ENCODE measurements around the gene HOMER2.

Gene HOMER2

DNA sequence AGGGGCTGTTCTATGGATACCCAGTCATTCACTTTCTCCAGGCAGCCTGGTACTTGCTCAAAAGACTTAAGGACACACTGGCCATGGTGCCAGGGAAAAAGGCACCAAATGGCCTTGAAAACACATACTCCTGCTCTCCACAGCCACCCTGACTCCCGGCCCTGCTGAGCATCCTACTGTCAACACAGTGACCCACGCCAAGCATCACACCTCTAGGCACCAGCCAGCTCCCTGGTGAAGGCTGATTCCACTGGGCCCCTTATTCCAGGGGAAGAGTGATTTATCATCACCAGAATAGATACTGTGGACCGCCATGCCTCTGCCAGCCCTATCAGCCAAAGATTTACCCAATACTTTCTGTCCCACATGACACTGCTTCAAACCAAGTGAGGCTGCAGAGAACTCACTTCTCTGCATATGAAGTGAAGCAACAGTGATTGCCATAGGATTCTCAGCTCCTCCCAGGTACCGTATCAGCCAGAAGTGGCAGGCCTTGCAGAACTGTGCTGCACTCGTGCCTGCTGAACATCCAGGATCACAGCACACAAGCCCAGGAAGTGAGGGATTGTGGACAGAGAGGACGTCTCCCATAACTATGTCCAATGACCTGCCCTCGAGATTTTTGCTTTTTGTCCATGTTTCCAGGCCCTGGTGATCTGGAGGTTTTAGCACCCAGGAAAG, 79.4 kb downstream of the HOMER2 start (continued):
- TF ChIP-seq, protein P1, sequence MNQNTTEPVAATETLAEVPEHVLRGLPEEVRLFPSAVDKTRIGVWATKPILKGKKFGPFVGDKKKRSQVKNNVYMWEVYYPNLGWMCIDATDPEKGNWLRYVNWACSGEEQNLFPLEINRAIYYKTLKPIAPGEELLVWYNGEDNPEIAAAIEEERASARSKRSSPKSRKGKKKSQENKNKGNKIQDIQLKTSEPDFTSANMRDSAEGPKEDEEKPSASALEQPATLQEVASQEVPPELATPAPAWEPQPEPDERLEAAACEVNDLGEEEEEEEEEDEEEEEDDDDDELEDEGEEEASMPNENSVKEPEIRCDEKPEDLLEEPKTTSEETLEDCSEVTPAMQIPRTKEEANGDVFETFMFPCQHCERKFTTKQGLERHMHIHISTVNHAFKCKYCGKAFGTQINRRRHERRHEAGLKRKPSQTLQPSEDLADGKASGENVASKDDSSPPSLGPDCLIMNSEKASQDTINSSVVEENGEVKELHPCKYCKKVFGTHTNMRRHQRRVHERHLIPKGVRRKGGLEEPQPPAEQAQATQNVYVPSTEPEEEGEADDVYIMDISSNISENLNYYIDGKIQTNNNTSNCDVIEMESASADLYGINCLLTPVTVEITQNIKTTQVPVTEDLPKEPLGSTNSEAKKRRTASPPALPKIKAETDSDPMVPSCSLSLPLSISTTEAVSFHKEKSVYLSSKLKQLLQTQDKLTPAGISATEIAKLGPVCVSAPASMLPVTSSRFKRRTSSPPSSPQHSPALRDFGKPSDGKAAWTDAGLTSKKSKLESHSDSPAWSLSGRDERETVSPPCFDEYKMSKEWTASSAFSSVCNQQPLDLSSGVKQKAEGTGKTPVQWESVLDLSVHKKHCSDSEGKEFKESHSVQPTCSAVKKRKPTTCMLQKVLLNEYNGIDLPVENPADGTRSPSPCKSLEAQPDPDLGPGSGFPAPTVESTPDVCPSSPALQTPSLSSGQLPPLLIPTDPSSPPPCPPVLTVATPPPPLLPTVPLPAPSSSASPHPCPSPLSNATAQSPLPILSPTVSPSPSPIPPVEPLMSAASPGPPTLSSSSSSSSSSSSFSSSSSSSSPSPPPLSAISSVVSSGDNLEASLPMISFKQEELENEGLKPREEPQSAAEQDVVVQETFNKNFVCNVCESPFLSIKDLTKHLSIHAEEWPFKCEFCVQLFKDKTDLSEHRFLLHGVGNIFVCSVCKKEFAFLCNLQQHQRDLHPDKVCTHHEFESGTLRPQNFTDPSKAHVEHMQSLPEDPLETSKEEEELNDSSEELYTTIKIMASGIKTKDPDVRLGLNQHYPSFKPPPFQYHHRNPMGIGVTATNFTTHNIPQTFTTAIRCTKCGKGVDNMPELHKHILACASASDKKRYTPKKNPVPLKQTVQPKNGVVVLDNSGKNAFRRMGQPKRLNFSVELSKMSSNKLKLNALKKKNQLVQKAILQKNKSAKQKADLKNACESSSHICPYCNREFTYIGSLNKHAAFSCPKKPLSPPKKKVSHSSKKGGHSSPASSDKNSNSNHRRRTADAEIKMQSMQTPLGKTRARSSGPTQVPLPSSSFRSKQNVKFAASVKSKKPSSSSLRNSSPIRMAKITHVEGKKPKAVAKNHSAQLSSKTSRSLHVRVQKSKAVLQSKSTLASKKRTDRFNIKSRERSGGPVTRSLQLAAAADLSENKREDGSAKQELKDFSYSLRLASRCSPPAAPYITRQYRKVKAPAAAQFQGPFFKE (tag by site-specific recombination; IDR thresholded peaks at IDR 0.05; ENCODE audit: borderline replicate concordance), result no peak
- TF ChIP-seq ELK4 (IDR thresholded peaks at IDR 0.05; ENCODE audit: borderline replicate concordance, low read depth, low read length), result no peak
- TF ChIP-seq ZNF169 (tag by site-specific recombination; IDR thresholded peaks at IDR 0.05), result no peak
- no peak for TF ChIP-seq SP3 (tag by site-specific recombination; IDR thresholded peaks at IDR 0.05)
- TF ChIP-seq, protein P2, sequence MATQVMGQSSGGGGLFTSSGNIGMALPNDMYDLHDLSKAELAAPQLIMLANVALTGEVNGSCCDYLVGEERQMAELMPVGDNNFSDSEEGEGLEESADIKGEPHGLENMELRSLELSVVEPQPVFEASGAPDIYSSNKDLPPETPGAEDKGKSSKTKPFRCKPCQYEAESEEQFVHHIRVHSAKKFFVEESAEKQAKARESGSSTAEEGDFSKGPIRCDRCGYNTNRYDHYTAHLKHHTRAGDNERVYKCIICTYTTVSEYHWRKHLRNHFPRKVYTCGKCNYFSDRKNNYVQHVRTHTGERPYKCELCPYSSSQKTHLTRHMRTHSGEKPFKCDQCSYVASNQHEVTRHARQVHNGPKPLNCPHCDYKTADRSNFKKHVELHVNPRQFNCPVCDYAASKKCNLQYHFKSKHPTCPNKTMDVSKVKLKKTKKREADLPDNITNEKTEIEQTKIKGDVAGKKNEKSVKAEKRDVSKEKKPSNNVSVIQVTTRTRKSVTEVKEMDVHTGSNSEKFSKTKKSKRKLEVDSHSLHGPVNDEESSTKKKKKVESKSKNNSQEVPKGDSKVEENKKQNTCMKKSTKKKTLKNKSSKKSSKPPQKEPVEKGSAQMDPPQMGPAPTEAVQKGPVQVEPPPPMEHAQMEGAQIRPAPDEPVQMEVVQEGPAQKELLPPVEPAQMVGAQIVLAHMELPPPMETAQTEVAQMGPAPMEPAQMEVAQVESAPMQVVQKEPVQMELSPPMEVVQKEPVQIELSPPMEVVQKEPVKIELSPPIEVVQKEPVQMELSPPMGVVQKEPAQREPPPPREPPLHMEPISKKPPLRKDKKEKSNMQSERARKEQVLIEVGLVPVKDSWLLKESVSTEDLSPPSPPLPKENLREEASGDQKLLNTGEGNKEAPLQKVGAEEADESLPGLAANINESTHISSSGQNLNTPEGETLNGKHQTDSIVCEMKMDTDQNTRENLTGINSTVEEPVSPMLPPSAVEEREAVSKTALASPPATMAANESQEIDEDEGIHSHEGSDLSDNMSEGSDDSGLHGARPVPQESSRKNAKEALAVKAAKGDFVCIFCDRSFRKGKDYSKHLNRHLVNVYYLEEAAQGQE (tag by site-specific recombination; IDR thresholded peaks at IDR 0.05), result no peak
- TF ChIP-seq ZNF23 (tag by site-specific recombination; IDR thresholded peaks at IDR 0.05; ENCODE audit: borderline replicate concordance), result no peak
- no peak for TF ChIP-seq ZBTB21 (tag by site-specific recombination; IDR thresholded peaks at IDR 0.05)
- no peak for TF ChIP-seq ZNF292 (tag by site-specific recombination; IDR thresholded peaks at IDR 0.05; ENCODE audit: borderline replicate concordance, low read depth)
- TF ChIP-seq, protein P3, sequence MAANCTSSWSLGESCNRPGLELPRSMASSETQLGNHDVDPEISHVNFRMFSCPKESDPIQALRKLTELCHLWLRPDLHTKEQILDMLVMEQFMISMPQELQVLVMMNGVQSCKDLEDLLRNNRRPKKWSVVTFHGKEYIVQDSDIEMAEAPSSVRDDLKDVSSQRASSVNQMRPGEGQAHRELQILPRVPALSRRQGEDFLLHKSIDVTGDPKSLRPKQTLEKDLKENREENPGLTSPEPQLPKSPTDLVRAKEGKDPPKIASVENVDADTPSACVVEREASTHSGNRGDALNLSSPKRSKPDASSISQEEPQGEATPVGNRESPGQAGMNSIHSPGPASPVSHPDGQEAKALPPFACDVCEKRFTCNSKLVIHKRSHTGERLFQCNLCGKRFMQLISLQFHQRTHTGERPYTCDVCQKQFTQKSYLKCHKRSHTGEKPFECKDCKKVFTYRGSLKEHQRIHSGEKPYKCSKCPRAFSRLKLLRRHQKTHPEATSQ (tag by site-specific recombination; IDR thresholded peaks at IDR 0.05), result no peak

- Histone ChIP-seq H3K36me3 (ENCODE audit: control insufficient read depth in 2 of 2, insufficient read depth in 1 of 2, low read length in 2 of 2) (peaks cover 0 to 28% of the 10 kb centered on the region in 2 experiments; a peak in 1 of 3 replicates), H3K27ac (ENCODE audit: extremely low read depth, low read depth, low read length) (no peak overlapping the region), H3K9me3 (ENCODE audit: control insufficient read depth, insufficient read depth, low read depth, low read length) (no peaks in the 10 kb centered on the region), H3K4me1 (ENCODE audit: control insufficient read depth, insufficient read depth, low read length) (no peaks in the 10 kb centered on the region), H3K4me3 (ENCODE audit: low read depth, low read length) (no peak overlapping the region)
- CTCF ChIA-PET, result interaction anchor here (0.7 to 0.9 kb wide), 2 partner anchors 23 to 139 kb away, joined by 3 read pairs; partner anchors contain the start of gene C15orf40
- TF ChIP-seq ZNF558 (tag by site-specific recombination; IDR thresholded peaks at IDR 0.05) (no peak), ZNF837 (tag by site-specific recombination; IDR thresholded peaks at IDR 0.05) (no peak), IKZF3 (tag by site-specific recombination; IDR thresholded peaks at IDR 0.05) (no peak), ZNF157 (tag by site-specific recombination; IDR thresholded peaks at IDR 0.05) (no peak), ZNF248 (tag by site-specific recombination; IDR thresholded peaks at IDR 0.05) (no peak), ZNF473 (tag by site-specific recombination; IDR thresholded peaks at IDR 0.05) (no peak)
- POLR2A ChIA-PET, result no interaction called here
Measured at GRCh38 chr15:82871832-82872484, 80.6 kb downstream of the HOMER2 start.

All from HEK293 (cell line).